ENCODE measurements around the gene UCP3.

GRCh38 chr11:74014880-74015279 lies 6.0 kb upstream of the UCP3 start:
- TF ChIP-seq CTCF (IDR thresholded peaks at IDR 0.05) (no peak), POLR2A (IDR thresholded peaks at IDR 0.05) (no peak), EP300 (IDR thresholded peaks at IDR 0.05) (no peak), POLR2AphosphoS5 (IDR thresholded peaks at IDR 0.05) (no peak)

All from stomach (tissue), 4 donors.